Psoas muscle (tissue), 8 donors: ENCODE data around the gene BRD3OS. TPM values are rescaled to one million over a fixed set of nuclear protein-coding genes. Genes with fewer than 3 reads are reported as not detected.
A peak's percentile ranks its signal among the peaks of the same experiment; 100 is the strongest.

Experiments
- ATAC-seq, 4 donors: fragments of 200-7000 bp; cut with Tn5 transposase; one replicate each; pipeline ENCODE4 v1.9.1; 2020; ENCODE audit warnings: moderate library complexity in 3 of 4, mild to moderate bottlenecking in 2 of 4
- DNase-seq, 2 donors: peaks; one replicate each; pipeline ENCODE4 v3.0.0-alpha.2; 2020
- H3K27ac ChIP-seq: fragments of 200-600 bp; one replicate; pipeline ENCODE4 v1.8.0; 2022
- H3K27me3 ChIP-seq, 3 donors: fragments of 200-600 bp in 1 of 3; one replicate each; pipeline versions ENCODE4 v1.6.1 to v1.8.0; 2013 to 2022; ENCODE audit warnings: low read length in 2 of 3, mild to moderate bottlenecking in 2 of 3, moderate library complexity in 1 of 3; ENCODE audit not compliant: insufficient read depth in 3 of 3
- H3K36me3 ChIP-seq, 2 donors: fragments of 200-600 bp in 1 of 2; one replicate each; pipeline versions ENCODE4 v1.6.1 to v1.8.0; 2013 to 2022; ENCODE audit warnings: low read depth in 1 of 2, mild to moderate bottlenecking in 1 of 2, moderate library complexity in 1 of 2; ENCODE audit not compliant: insufficient read depth in 1 of 2
- H3K4me1 ChIP-seq: fragments of 200-600 bp; one replicate; pipeline ENCODE4 v1.8.0; 2022
- H3K4me3 ChIP-seq: fragments of 200-600 bp; one replicate; pipeline ENCODE4 v1.8.0; 2022; ENCODE audit warnings: mild to moderate bottlenecking
- H3K9me3 ChIP-seq: fragments of 200-600 bp; one replicate; pipeline ENCODE4 v1.8.0; 2022
- CTCF ChIP-seq: fragments of 200-600 bp; IDR thresholded peaks from one replicate; pipeline ENCODE4 v1.8.0; 2022; ENCODE audit warnings: antibody characterized with exemption
- WGBS, 3 donors: extraction: QIAGEN DNeasy Blood & Tissue Kit; methylation state at CpG; one replicate each; pipeline versions ENCODE4 v1.1.6 to v1.1.7; 2013; 5-methylcytosine and 5-hydroxymethylcytosine counted together
- intact Hi-C, 2 donors: fragments of 100-400 bp; cut with DNase I; formaldehyde crosslinking; loops; one replicate each; pipeline versions ENCODE4 v1.11.0 to v1.14.2; 2022
- polyA plus RNA-seq, 3 donors: library from polyadenylated mRNA; stranded (reverse); fragments of 200-250 nt; gene quantifications; one replicate each; pipeline ENCODE4 v1.2.3, GENCODE V29; 2013
- total RNA-seq, 4 donors: library from RNA; stranded (reverse); fragmentation: NEBNext Ultra II Directional in 2 of 4; extraction: Animal tissue kit (Norgen Biotek cat#: 25700) in 2 of 4; gene quantifications; one replicate each; pipeline versions ENCODE4 v1.2.1 to v1.2.4, GENCODE V29; 2021 to 2023
- donor health status: healthy with polysubstance abuse.
- donor health status: DM: no; HTN: no; CAD: no; lungs with moderate emphysema.
- donor health status: Bipolar disorder and iron deficiency.
- donor health status: healthy.
- donor health status: DM: yes; HTN: yes; CAD: no.
- donor health status: DM: no; HTN: no; CAD: no.
- donor health status: DM: no; HTN: no; CAD: no.
- donor health status: DM: yes; HTN: yes; CAD: no.

BRD3OS gene
- total and polyA plus RNA-seq, 7 donors: 1.2 to 8.7 (median 4.1) TPM

- H3K27ac ChIP-seq: no peak overlapping the region
- ATAC-seq (no peak), DNase-seq (peak in 1 of 2 donors; percentile 51)
- 48 to 66% (median 52%) methylated on average over 21 to 22 of the region's 22 CpGs for WGBS, 3 donors
- H3K4me1 ChIP-seq: peaks cover 7% of the 10 kb centered on the region
- no peak for TF ChIP-seq CTCF
- no peaks in the 10 kb centered on the region for H3K9me3 ChIP-seq
- H3K27me3 ChIP-seq: peaks cover 0 to 46% (median 2%) of the 10 kb centered on the region in 3 donors
- no peak overlapping the region for H3K4me3 ChIP-seq
- H3K36me3 ChIP-seq: no peaks in the 10 kb centered on the region
- intact Hi-C loops: no loop called here
Measured at GRCh38 chr9:133979921-133980863, 45.1 kb upstream of the BRD3OS start.

- ATAC-seq (no peak), DNase-seq (peak in 1 of 2 donors; percentile 43)
- H3K36me3 ChIP-seq: no peaks in the 10 kb centered on the region
- TF ChIP-seq CTCF: no peak
- H3K27me3 ChIP-seq: peaks cover 0 to 46% (median 2%) of the 10 kb centered on the region in 3 donors
- no peak overlapping the region for H3K4me3 ChIP-seq
- H3K4me1 ChIP-seq: peaks cover 7% of the 10 kb centered on the region
- H3K27ac ChIP-seq: no peak overlapping the region
- H3K9me3 ChIP-seq: no peaks in the 10 kb centered on the region
- intact Hi-C loops: no loop called here
- 79 to 88% (median 83%) methylated on average over 24 to 25 of the region's 25 CpGs for WGBS, 3 donors
Measured at GRCh38 chr9:133980864-133981588, 44.3 kb upstream of the BRD3OS start.

- intact Hi-C loops: no loop called here
- peak in 1 of 2 donors; percentile 24 for DNase-seq
- TF ChIP-seq CTCF: no peak
- no peak for ATAC-seq
- Histone ChIP-seq H3K4me1 (peaks cover 7% of the 10 kb centered on the region), H3K27me3 (peaks cover 0 to 40% (median 2%) of the 10 kb centered on the region in 3 donors), H3K9me3 (no peaks in the 10 kb centered on the region), H3K36me3 (no peaks in the 10 kb centered on the region), H3K4me3 (no peak overlapping the region), H3K27ac (no peak overlapping the region)
- 89 to 90% (median 90%) methylated on average over 14 of the region's 14 CpGs for WGBS, 3 donors
Measured at GRCh38 chr9:133981589-133981957, 43.7 kb upstream of the BRD3OS start.

GRCh38 chr9:133981958-133982681 is 43.2 kb upstream of the BRD3OS start:
- WGBS, 3 donors: 89 to 93% (median 91%) methylated on average over 27 to 28 of the region's 28 CpGs
- intact Hi-C loops: no loop called here
- H3K27me3 ChIP-seq: peaks cover 0 to 39% (median 2%) of the 10 kb centered on the region in 3 donors
- H3K4me1 ChIP-seq: peaks cover 7% of the 10 kb centered on the region
- DNase-seq: peak in 1 of 2 donors; percentile 55
- H3K9me3 ChIP-seq: no peaks in the 10 kb centered on the region
- ATAC-seq: no peak
- no peak overlapping the region for H3K4me3 ChIP-seq
- no peak for TF ChIP-seq CTCF
- no peaks in the 10 kb centered on the region for H3K36me3 ChIP-seq
- no peak overlapping the region for H3K27ac ChIP-seq
